Stimulated activated CD4-positive, alpha-beta T cell treated with anti-CD3 and anti-CD28 coated beads, TNF-alpha, amount 100 ng/mL, for 24 hours (primary cell): Measurements from ENCODE around the gene TBR1.

Source experiments
- DNase-seq, 3 experiments: peaks; one replicate each; pipeline ENCODE4 v3.0.0-alpha.2; 2020; ENCODE audit warnings: low read depth in 3 of 3

Gene TBR1

GRCh38 chr2:161415987-161416707 is at the start of gene TBR1:
TBR1 (plus strand) TSS chr2:161416297; CDS start chr2:161416411, 114 bp downstream.
- DNase-seq = no peak

GRCh38 chr2:161367675-161368074 is 48.4 kb upstream of the TBR1 start:
- no peak for DNase-seq

- no peak for DNase-seq
Observed at GRCh38 chr2:161369311-161369710, 46.8 kb upstream of the TBR1 start.

- DNase-seq = no peak
Observed at GRCh38 chr2:161370981-161371380, 45.1 kb upstream of the TBR1 start.

GRCh38 chr2:161371869-161372268 is 44.2 kb upstream of the TBR1 start:
- no peak for DNase-seq

- no peak for DNase-seq
Observed at GRCh38 chr2:161373942-161374341, 42.2 kb upstream of the TBR1 start.

GRCh38 chr2:161374446-161374845 is 41.7 kb upstream of the TBR1 start:
- DNase-seq = no peak

- no peak for DNase-seq
Observed at GRCh38 chr2:161379740-161380139, 36.4 kb upstream of the TBR1 start.

GRCh38 chr2:161381546-161381945 is 34.6 kb upstream of the TBR1 start:
- no peak for DNase-seq

GRCh38 chr2:161382747-161383146 is 33.4 kb upstream of the TBR1 start:
- no peak for DNase-seq

- no peak for DNase-seq
Observed at GRCh38 chr2:161384864-161385263, 31.2 kb upstream of the TBR1 start.

- DNase-seq = no peak
Observed at GRCh38 chr2:161386228-161386824, 29.8 kb upstream of the TBR1 start.

- DNase-seq = no peak
Observed at GRCh38 chr2:161388146-161388779, 27.8 kb upstream of the TBR1 start.

GRCh38 chr2:161391737-161392506 is 24.2 kb upstream of the TBR1 start:
- DNase-seq = no peak

GRCh38 chr2:161400076-161400475 is 16.0 kb upstream of the TBR1 start:
- DNase-seq = no peak

GRCh38 chr2:161402297-161402696 is 13.8 kb upstream of the TBR1 start:
- DNase-seq = no peak

- DNase-seq = no peak
Observed at GRCh38 chr2:161406316-161406715, 9.8 kb upstream of the TBR1 start.

GRCh38 chr2:161407597-161407996 is 8.5 kb upstream of the TBR1 start:
- no peak for DNase-seq

- no peak for DNase-seq
Observed at GRCh38 chr2:161409308-161409907, 6.7 kb upstream of the TBR1 start.

GRCh38 chr2:161412346-161412745 is 3.8 kb upstream of the TBR1 start:
- DNase-seq = no peak

GRCh38 chr2:161414042-161415033 is 1.8 kb upstream of the TBR1 start:
- DNase-seq = no peak
